H9 (cell line): Measurements from ENCODE around the gene IGF2R. TPM values are rescaled to one million over a fixed set of nuclear protein-coding genes. Genes with fewer than 3 reads are reported as not detected.
A peak's percentile ranks its signal among the peaks of the same experiment; 100 is the strongest.

Experiments
- DNase-seq: peaks from one replicate; pipeline ENCODE4 v3.0.0-alpha.2; 2017
- H2AFZ ChIP-seq: one replicate; pipeline ENCODE4 v1.6.1; 2013; ENCODE audit warnings: mild to moderate bottlenecking, low read length, control low read depth, moderate library complexity
- H2AK5ac ChIP-seq: 2 replicates; pipeline ENCODE4 v1.6.1; 2013; ENCODE audit warnings: low read length, control low read depth, mixed read lengths; ENCODE audit not compliant: insufficient read length
- H2BK120ac ChIP-seq: one replicate; pipeline ENCODE4 v1.6.1; 2013; ENCODE audit warnings: low read depth, mild to moderate bottlenecking, low read length, control low read depth, inconsistent platforms; ENCODE audit not compliant: poor library complexity, severe bottlenecking
- H2BK12ac ChIP-seq: 2 replicates; pipeline ENCODE4 v1.6.1; 2013; ENCODE audit warnings: low read length, control low read depth, mixed read lengths, low read depth; ENCODE audit not compliant: insufficient read length
- H2BK15ac ChIP-seq: 2 replicates; pipeline ENCODE4 v1.6.1; 2013; ENCODE audit warnings: low read depth, low read length, control low read depth
- H2BK20ac ChIP-seq: one replicate; pipeline ENCODE4 v1.6.1; 2013; ENCODE audit warnings: low read depth, mild to moderate bottlenecking, low read length, control low read depth, inconsistent platforms; ENCODE audit not compliant: poor library complexity, severe bottlenecking
- H2BK5ac ChIP-seq: 2 replicates; pipeline ENCODE4 v1.6.1; 2013; ENCODE audit warnings: low read length, control low read depth, mixed read lengths; ENCODE audit not compliant: insufficient read length
- H3K14ac ChIP-seq: 2 replicates; pipeline ENCODE4 v1.6.1; 2013; ENCODE audit warnings: low read length, control low read depth; ENCODE audit not compliant: insufficient read depth
- H3K18ac ChIP-seq: 2 replicates; pipeline ENCODE4 v1.6.1; 2013; ENCODE audit warnings: low read depth, mild to moderate bottlenecking, mixed read lengths, low read length, control low read depth; ENCODE audit not compliant: insufficient read length
- H3K23ac ChIP-seq: 2 replicates; pipeline ENCODE4 v1.6.1; 2013; ENCODE audit warnings: low read length, control low read depth, mixed read lengths, low read depth; ENCODE audit not compliant: insufficient read length
- H3K23me2 ChIP-seq: 2 replicates; pipeline ENCODE4 v1.6.1; 2013; ENCODE audit warnings: low read depth, mild to moderate bottlenecking, mixed read lengths, low read length, control low read depth; ENCODE audit not compliant: insufficient read length, poor library complexity, severe bottlenecking
- H3K27ac ChIP-seq: 2 replicates; pipeline ENCODE4 v1.5.1; 2013; ENCODE audit warnings: low read length, control low read depth, mixed read lengths, low read depth; ENCODE audit not compliant: insufficient read length
- H3K27me3 ChIP-seq: 2 replicates; pipeline ENCODE4 v1.6.1; 2013; ENCODE audit warnings: low read length, control low read depth, inconsistent platforms; ENCODE audit not compliant: insufficient read depth
- H3K4ac ChIP-seq: 2 replicates; pipeline ENCODE4 v1.6.1; 2013; ENCODE audit warnings: low read depth, mild to moderate bottlenecking, control low read depth, inconsistent platforms, low read length, moderate library complexity
- H3K4me1 ChIP-seq: 2 replicates; pipeline ENCODE4 v1.6.1; 2013; ENCODE audit warnings: low read length, control low read depth, inconsistent platforms; ENCODE audit not compliant: insufficient read depth
- H3K4me2 ChIP-seq: 2 replicates; pipeline ENCODE4 v1.6.1; 2013; ENCODE audit warnings: low read length, control low read depth, mixed read lengths; ENCODE audit not compliant: insufficient read length, insufficient read depth
- H3K56ac ChIP-seq: 2 replicates; pipeline ENCODE4 v1.6.1; 2013; ENCODE audit warnings: low read depth, mild to moderate bottlenecking, mixed read lengths, low read length, control low read depth; ENCODE audit not compliant: insufficient read length
- H3K79me1 ChIP-seq: 2 replicates; pipeline ENCODE4 v1.6.1; 2013; ENCODE audit warnings: low read depth, mild to moderate bottlenecking, moderate library complexity, low read length, control low read depth, inconsistent platforms; ENCODE audit not compliant: insufficient read depth, poor library complexity, severe bottlenecking
- H3K79me2 ChIP-seq: 2 replicates; pipeline ENCODE4 v1.6.1; 2013; ENCODE audit warnings: low read length, control low read depth, inconsistent platforms; ENCODE audit not compliant: insufficient read depth
- H3K9ac ChIP-seq: 2 replicates; pipeline ENCODE4 v1.6.1; 2013; ENCODE audit warnings: low read length, control low read depth, mixed read lengths; ENCODE audit not compliant: insufficient read length; ENCODE audit errors: extremely low read depth
- H3K9me3 ChIP-seq: one replicate; pipeline ENCODE4 v1.6.1; 2013; ENCODE audit warnings: low read depth, low read length, inconsistent platforms; ENCODE audit not compliant: control insufficient read depth
- H3T11ph ChIP-seq: one replicate; pipeline ENCODE4 v1.6.1; 2013; ENCODE audit warnings: mild to moderate bottlenecking, low read length, control low read depth, inconsistent platforms
- H4K20me1 ChIP-seq: one replicate; pipeline ENCODE4 v1.6.1; 2013; ENCODE audit not compliant: control insufficient read depth, insufficient read length, insufficient read depth
- H4K5ac ChIP-seq: 2 replicates; pipeline ENCODE4 v1.6.1; 2013; ENCODE audit warnings: low read depth, mild to moderate bottlenecking, mixed read lengths, low read length, control low read depth; ENCODE audit not compliant: insufficient read length
- H4K8ac ChIP-seq: replicated peaks from 2 replicates; pipeline ENCODE4 v1.6.1; 2013; ENCODE audit warnings: low read length, control low read depth, mixed read lengths, low read depth; ENCODE audit not compliant: insufficient read length
- H4K91ac ChIP-seq: 2 replicates; pipeline ENCODE4 v1.6.1; 2013; ENCODE audit warnings: low read depth, mild to moderate bottlenecking, moderate library complexity, mixed read lengths, low read length, control low read depth; ENCODE audit not compliant: insufficient read length
- H3K27ac Mint-ChIP-seq, 3 experiments: 2 replicates in 2 of 3; 3 replicates in 1 of 3; pipeline ENCODE4 v1.8.0; 2020 to 2021; ENCODE audit warnings: mixed read lengths in 3 of 3, mild to moderate bottlenecking in 1 of 3, moderate library complexity in 1 of 3
- H3K27me3 Mint-ChIP-seq: 2 replicates; pipeline ENCODE4 v1.8.0; 2021; ENCODE audit warnings: low read depth, mild to moderate bottlenecking, moderate library complexity, mixed read lengths
- H3K36me3 Mint-ChIP-seq, 3 experiments: 2 replicates in 2 of 3; 3 replicates in 1 of 3; pipeline ENCODE4 v1.8.0; 2020 to 2021; ENCODE audit warnings: low read depth in 3 of 3, mixed read lengths in 3 of 3; ENCODE audit not compliant: insufficient read depth in 1 of 3
- H3K4me1 Mint-ChIP-seq, 2 experiments: 2 replicates each; pipeline ENCODE4 v1.8.0; 2020; ENCODE audit warnings: mixed read lengths in 2 of 2
- H3K4me3 Mint-ChIP-seq, 2 experiments: 2 replicates in 1 of 2; 3 replicates in 1 of 2; pipeline ENCODE4 v1.8.0; 2020 to 2021; ENCODE audit warnings: mild to moderate bottlenecking in 2 of 2, mixed read lengths in 2 of 2, moderate library complexity in 1 of 2
- H3K9me3 Mint-ChIP-seq, 2 experiments: 2 replicates in 1 of 2; 3 replicates in 1 of 2; pipeline ENCODE4 v1.8.0; 2020; ENCODE audit warnings: mild to moderate bottlenecking in 2 of 2, mixed read lengths in 2 of 2, moderate library complexity in 1 of 2
- CTCF ChIP-seq: fragments of 200-600 bp; sonication (generic); conservative IDR thresholded peaks from 3 replicates; pipeline ENCODE4 v1.8.0; 2021; ENCODE audit warnings: antibody characterized with exemption, mild to moderate bottlenecking
- WGBS: extraction: QIAGEN DNeasy Blood & Tissue Kit; methylation state at CpG from one replicate; pipeline ENCODE4 v1.1.7; 2013; ENCODE audit warnings: missing lambda C conversion rate, low lambda C conversion rate, mixed read lengths; ENCODE audit not compliant: insufficient read length; ENCODE audit errors: extremely low coverage; 5-methylcytosine and 5-hydroxymethylcytosine counted together
- total RNA-seq: library from RNA; stranded (reverse); gene quantifications from 2 replicates; pipeline ENCODE4 v1.2.1, GENCODE V29; 2021

Gene IGF2R
- total RNA-seq, 1 experiment from 2014 or later: 66.7 TPM

- no peaks in the 10 kb centered on the region for H3K9me3 ChIP-seq
- H4K8ac ChIP-seq: no peak overlapping the region
- TF ChIP-seq CTCF: no peak
- H2BK5ac ChIP-seq: no peak overlapping the region
- H3K4me2 ChIP-seq: no peak overlapping the region
- H4K5ac ChIP-seq: no peak overlapping the region
- H3K4ac ChIP-seq: no peak overlapping the region
- H2AFZ ChIP-seq: no peak overlapping the region
- no peak overlapping the region for H2BK20ac ChIP-seq
- no peak overlapping the region for H3T11ph ChIP-seq
- H3K14ac ChIP-seq: no peak overlapping the region; the same call in 1 of the 2 replicates
- no peak overlapping the region for H2AK5ac ChIP-seq
- H3K79me1 ChIP-seq: no peaks in the 10 kb centered on the region
- H3K79me2 ChIP-seq: no peaks in the 10 kb centered on the region
- no peaks in the 10 kb centered on the region for H3K23me2 ChIP-seq
- no peak overlapping the region for H2BK120ac ChIP-seq
- WGBS: no CpG with 5 or more reads among the region's 4 CpGs
- H3K9ac ChIP-seq: no peak overlapping the region
- no peaks in the 10 kb centered on the region for H4K20me1 ChIP-seq
- H3K56ac ChIP-seq: no peak overlapping the region
- no peak overlapping the region for H4K91ac ChIP-seq
- H3K18ac ChIP-seq: no peak overlapping the region
- H2BK12ac ChIP-seq: no peak overlapping the region
- no peaks in the 10 kb centered on the region for H3K27me3 ChIP-seq
- Mint-ChIP-seq H3K4me1 (peaks cover 29 to 50% of the 10 kb centered on the region in 2 experiments), H3K9me3 (no peaks in the 10 kb centered on the region), H3K27ac (peak overlapping the region in 1 of 3 experiments; percentile 30; a peak in 2 of 7 replicates), H3K4me3 (peak overlapping the region in 1 of 2 experiments; percentile 50; a peak in 2 of 5 replicates), H3K36me3 (peaks cover 0 to 2% (median 0%) of the 10 kb centered on the region in 3 experiments; a peak in 1 of 7 replicates), H3K27me3 (peaks cover 16% of the 10 kb centered on the region)
- DNase-seq: no peak
- peaks cover 6% of the 10 kb centered on the region; the same call in 1 of the 2 replicates for H3K4me1 ChIP-seq
- H2BK15ac ChIP-seq: no peak overlapping the region
- H3K23ac ChIP-seq: no peak overlapping the region
- H3K27ac ChIP-seq: no peak overlapping the region
Observed at GRCh38 chr6:160132297-160132637, 163.4 kb downstream of the IGF2R start.
